Ovary (tissue), 9 donors: Measurements from ENCODE around the gene STK10. TPM values are rescaled to one million over a fixed set of nuclear protein-coding genes. Genes with fewer than 3 reads are reported as not detected.

ENCODE experiments used
- DNase-seq, 5 donors: peaks; one replicate each; pipeline ENCODE4 v3.0.0-alpha.2; 2019 to 2020
- H3K27ac ChIP-seq, 2 donors: fragments of 200-600 bp; one replicate each; pipeline versions ENCODE4 v1.5.1 to v1.8.0; 2019 to 2022
- H3K27me3 ChIP-seq: fragments of 200-600 bp; one replicate; pipeline ENCODE4 v1.8.0; 2022
- H3K36me3 ChIP-seq: fragments of 200-600 bp; sonication (generic); one replicate; pipeline ENCODE4 v1.5.1; 2019
- H3K4me1 ChIP-seq: one replicate; pipeline ENCODE4 v1.8.1; 2013; ENCODE audit warnings: mild to moderate bottlenecking, moderate library complexity; ENCODE audit not compliant: insufficient read depth
- H3K4me3 ChIP-seq: fragments of 200-600 bp; sonication (generic); one replicate; pipeline ENCODE4 v1.5.1; 2017
- H3K9me3 ChIP-seq, 2 donors: fragments of 200-600 bp in 1 of 2; sonication (generic) in 1 of 2; one replicate each; pipeline versions ENCODE4 v1.5.1 to v1.8.1; 2013 to 2019; ENCODE audit warnings: mild to moderate bottlenecking in 1 of 2, moderate library complexity in 1 of 2
- EP300 ChIP-seq: sonication (generic); formaldehyde crosslinking; IDR thresholded peaks from one replicate; pipeline ENCODE4 v1.6.1; 2017; ENCODE audit warnings: antibody characterized with exemption
- POLR2A ChIP-seq: fragments of 450-650 bp; IDR thresholded peaks from one replicate; pipeline ENCODE4 v1.6.1; 2017; ENCODE audit warnings: antibody characterized with exemption, mild to moderate bottlenecking, moderate library complexity
- WGBS, 3 donors: extraction: QIAGEN DNeasy Blood & Tissue Kit in 1 of 3; methylation state at CpG; one replicate each; pipeline versions ENCODE4 v1.1.5 to v1.1.7; 2013 to 2017; 5-methylcytosine and 5-hydroxymethylcytosine counted together
- intact Hi-C, 4 donors: fragments of 100-400 bp; cut with DNase I; formaldehyde crosslinking; loops; one replicate each; pipeline versions ENCODE4 v1.11.0 to v1.15.1; 2022 to 2023
- polyA plus RNA-seq, 2 donors: library from polyadenylated mRNA; stranded (reverse); fragments of 200-250 nt in 1 of 2; fragments of 350-450 nt in 1 of 2; fragmentation: Illumina TruSeq in 1 of 2; extraction: RNeasy Lipid Tissue Mini Kit (QIAGEN cat#74804) in 1 of 2; gene quantifications; one replicate each; pipeline ENCODE4 v1.2.3, GENCODE V29; 2013 to 2014
- total RNA-seq, 7 donors: library from RNA; depleted of rRNA in 2 of 7; stranded (reverse); fragments of >200 nt in 2 of 7; fragmentation: NEBNext Ultra II Directional in 3 of 7; extraction: Animal tissue kit (Norgen Biotek cat#: 25700) in 3 of 7; gene quantifications; one replicate each; pipeline versions ENCODE4 v1.1.0 to v1.2.4, GENCODE V29; 2016 to 2023
- TF ChIP-seq, protein P1 (sequence below), 3 donors: fragments of 450-650 bp in 2 of 3; fragments of 200-600 bp in 1 of 3; IDR thresholded peaks; one replicate each; pipeline versions ENCODE4 v1.5.1 to v1.8.0; 2016 to 2022; ENCODE audit warnings: antibody characterized with exemption in 3 of 3, mild to moderate bottlenecking in 1 of 3
- donor health status: DM: no; HTN: no; CAD: no; lungs with moderate emphysema.
- donor health status: DM: no; HTN: no; CAD: no.
- donor health status: Bipolar disorder and iron deficiency.
- donor health status: DM: yes; HTN: yes; CAD: no.
- donor health status: DM: no; HTN: no; CAD: no.
- donor health status: DM: yes; HTN: yes; CAD: no.

The STK10 gene
- total and polyA plus RNA-seq, 9 donors: 5.4 to 15.5 (median 10.0) TPM

DNA sequence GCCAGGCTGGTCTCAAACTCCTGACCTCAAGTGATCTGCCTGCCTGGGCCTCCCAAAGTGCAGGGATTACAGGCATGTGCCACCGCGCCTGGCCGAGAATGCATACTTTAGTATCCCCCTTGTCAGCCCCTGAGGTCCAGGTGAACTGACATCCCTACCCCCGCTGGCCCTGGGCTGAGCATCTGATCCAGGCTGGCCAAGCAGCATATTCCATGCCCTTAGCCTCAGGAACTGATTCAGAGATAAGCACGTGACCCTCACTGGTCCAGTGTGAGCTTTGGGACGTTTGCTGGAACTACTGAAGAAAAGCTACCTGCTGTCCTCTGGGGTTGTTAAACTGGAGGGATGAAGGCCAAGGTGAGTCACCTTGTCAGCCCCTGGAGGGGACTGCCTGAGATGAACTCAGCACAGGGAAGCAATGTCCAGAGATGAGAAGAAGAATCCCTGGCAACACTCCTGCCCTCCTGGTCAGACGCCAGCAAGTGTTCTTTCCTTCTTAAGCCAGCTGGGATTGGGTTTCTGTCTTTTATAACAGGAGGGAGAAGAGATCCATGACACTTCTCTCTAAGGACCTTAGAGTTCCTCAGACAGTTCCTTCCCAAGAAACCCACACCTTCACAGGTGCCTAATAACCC is 122.5 kb downstream of the STK10 start:
- TF ChIP-seq EP300: no peak
- TF ChIP-seq, protein P1, sequence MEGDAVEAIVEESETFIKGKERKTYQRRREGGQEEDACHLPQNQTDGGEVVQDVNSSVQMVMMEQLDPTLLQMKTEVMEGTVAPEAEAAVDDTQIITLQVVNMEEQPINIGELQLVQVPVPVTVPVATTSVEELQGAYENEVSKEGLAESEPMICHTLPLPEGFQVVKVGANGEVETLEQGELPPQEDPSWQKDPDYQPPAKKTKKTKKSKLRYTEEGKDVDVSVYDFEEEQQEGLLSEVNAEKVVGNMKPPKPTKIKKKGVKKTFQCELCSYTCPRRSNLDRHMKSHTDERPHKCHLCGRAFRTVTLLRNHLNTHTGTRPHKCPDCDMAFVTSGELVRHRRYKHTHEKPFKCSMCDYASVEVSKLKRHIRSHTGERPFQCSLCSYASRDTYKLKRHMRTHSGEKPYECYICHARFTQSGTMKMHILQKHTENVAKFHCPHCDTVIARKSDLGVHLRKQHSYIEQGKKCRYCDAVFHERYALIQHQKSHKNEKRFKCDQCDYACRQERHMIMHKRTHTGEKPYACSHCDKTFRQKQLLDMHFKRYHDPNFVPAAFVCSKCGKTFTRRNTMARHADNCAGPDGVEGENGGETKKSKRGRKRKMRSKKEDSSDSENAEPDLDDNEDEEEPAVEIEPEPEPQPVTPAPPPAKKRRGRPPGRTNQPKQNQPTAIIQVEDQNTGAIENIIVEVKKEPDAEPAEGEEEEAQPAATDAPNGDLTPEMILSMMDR (IDR thresholded peaks at IDR 0.05): no peak
- no peak for TF ChIP-seq POLR2A
- 83 to 86% (median 85%) methylated on average over 7 of the region's 7 CpGs for WGBS, 3 donors
- intact Hi-C loops: no loop called here
- DNase-seq: peak in 1 of 5 donors; percentile 49
- H3K9me3 ChIP-seq: no peaks in the 10 kb centered on the region
- H3K36me3 ChIP-seq: no peaks in the 10 kb centered on the region
- no peaks in the 10 kb centered on the region for H3K27me3 ChIP-seq
- H3K27ac ChIP-seq: no peak overlapping the region
- no peaks in the 10 kb centered on the region for H3K4me1 ChIP-seq
- H3K4me3 ChIP-seq: no peak overlapping the region

DNA sequence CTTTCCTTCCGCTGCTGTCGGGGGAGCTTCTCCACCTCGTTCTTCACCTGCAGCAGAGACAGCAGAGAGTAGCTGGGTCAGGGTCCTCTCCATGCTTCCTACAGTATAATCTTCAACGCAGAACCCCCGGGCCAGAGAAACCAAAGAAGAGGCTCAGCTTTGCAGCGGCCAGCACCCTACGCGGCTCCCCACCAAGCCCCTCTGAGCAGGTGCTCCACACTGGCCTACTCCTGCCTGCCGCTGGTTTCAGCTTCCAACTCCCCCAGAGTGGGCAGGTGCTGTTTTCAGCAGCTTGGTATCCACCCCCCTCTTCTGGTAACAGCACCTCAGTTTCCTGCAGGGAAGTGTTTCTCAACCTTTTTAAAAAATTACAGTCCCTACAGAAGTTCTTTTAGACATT is 123.3 kb downstream of the STK10 start:
- Histone ChIP-seq H3K36me3 (no peaks in the 10 kb centered on the region), H3K27ac (no peak overlapping the region), H3K9me3 (no peaks in the 10 kb centered on the region), H3K27me3 (no peaks in the 10 kb centered on the region), H3K4me3 (no peak overlapping the region), H3K4me1 (no peaks in the 10 kb centered on the region)
- no peak for TF ChIP-seq EP300
- TF ChIP-seq POLR2A: no peak
- TF ChIP-seq, protein P1 (IDR thresholded peaks at IDR 0.05): no peak
- WGBS, 3 donors: 93 to 95% (median 93%) methylated on average over 9 of the region's 9 CpGs
- DNase-seq: no peak
- intact Hi-C loops: no loop called here

DNA sequence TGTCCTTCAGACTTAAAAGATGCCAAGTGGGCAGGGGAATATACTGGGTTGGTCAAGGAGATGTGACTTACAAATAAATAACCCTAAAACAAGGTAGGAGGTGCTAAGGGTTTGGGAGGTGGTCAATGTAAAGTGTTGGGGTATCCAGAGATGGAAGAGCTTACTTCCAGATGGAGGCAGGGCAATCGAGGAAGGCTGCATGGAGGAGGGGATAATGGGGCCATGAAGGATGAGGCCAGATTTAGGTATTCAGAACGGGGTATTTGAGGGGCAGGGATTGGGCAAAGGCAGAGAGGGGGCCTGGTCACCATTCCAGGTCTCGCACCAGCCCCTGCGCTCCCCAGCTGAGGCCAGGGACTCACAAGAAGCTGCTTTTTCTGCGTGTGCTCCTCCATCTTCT is 123.7 kb downstream of the STK10 start:
- H3K4me3 ChIP-seq: no peak overlapping the region
- no peak for DNase-seq
- 86 to 93% (median 89%) methylated on average over 5 of the region's 5 CpGs for WGBS, 3 donors
- H3K27me3 ChIP-seq: no peaks in the 10 kb centered on the region
- no peak for TF ChIP-seq POLR2A
- H3K9me3 ChIP-seq: no peaks in the 10 kb centered on the region
- no peaks in the 10 kb centered on the region for H3K4me1 ChIP-seq
- H3K27ac ChIP-seq: no peak overlapping the region
- H3K36me3 ChIP-seq: no peaks in the 10 kb centered on the region
- intact Hi-C loops: no loop called here

GRCh38 chr5:172063463-172064235 is 124.4 kb downstream of the STK10 start:
- intact Hi-C loops: no loop called here

More at GRCh38 chr5:172063463-172064235, 124.4 kb downstream of the STK10 start:
- no peaks in the 10 kb centered on the region for H3K9me3 ChIP-seq
- no peak overlapping the region for H3K27ac ChIP-seq
- no peaks in the 10 kb centered on the region for H3K4me1 ChIP-seq
- H3K36me3 ChIP-seq: no peaks in the 10 kb centered on the region
- 77 to 78% (median 77%) methylated on average over 15 of the region's 15 CpGs for WGBS, 3 donors
- TF ChIP-seq EP300 (no peak), POLR2A (no peak)
- TF ChIP-seq, protein P1 (IDR thresholded peaks at IDR 0.05): no peak
- no peaks in the 10 kb centered on the region for H3K27me3 ChIP-seq
- no peak for DNase-seq
- H3K4me3 ChIP-seq: no peak overlapping the region
